Activated T-helper 1 cell treated with Interleukin-2 at 50 U/mL for 16 hours (primary cell): ENCODE results near the gene EPO.
"Not testable (repeated sequence)": the region's sequence is repeated elsewhere in the genome, so short reads cannot be mapped to it uniquely, and the experiment has no call there.

ENCODE experiments used
- DNase-seq: peaks from one replicate; pipeline ENCODE4 v3.0.0-alpha.2; 2020; ENCODE audit warnings: low read depth

The EPO gene

GRCh38 chr7:100705753-100706671, 14.3 kb upstream of the EPO start, which contains the start of gene POP7:
TSS of gene POP7 (plus strand) at chr7:100706121. CDS start at chr7:100706831, 710 bp downstream.
- DNase-seq, result peak; percentile 96

- no peak for DNase-seq
Observed at GRCh38 chr7:100706672-100707311, 13.5 kb upstream of the EPO start.

- DNase-seq, result no peak
Observed at GRCh38 chr7:100708395-100708794, 11.9 kb upstream of the EPO start.

DNA sequence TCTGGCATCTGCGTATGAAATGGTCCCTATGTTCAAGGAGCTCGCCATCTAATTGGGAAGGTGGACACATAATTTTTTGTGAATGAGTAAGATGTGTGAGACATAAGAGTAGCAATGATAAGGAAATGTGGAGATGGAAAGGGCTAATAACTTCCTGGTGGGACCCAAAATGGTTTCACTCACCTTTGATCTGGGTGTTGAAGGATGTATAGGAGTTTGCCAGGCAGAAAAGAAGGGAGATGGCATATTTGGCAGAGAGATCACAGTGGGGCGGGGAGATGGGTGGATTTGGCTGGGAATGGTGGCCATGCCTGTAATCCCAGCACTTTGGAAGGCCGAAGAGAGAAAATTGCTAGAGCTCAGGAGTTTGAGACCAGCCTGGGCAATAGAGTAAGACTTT, 9.8 kb upstream of the EPO start:
- no peak for DNase-seq

- DNase-seq, result no peak
Observed at GRCh38 chr7:100711369-100711768, 8.9 kb upstream of the EPO start.

DNA sequence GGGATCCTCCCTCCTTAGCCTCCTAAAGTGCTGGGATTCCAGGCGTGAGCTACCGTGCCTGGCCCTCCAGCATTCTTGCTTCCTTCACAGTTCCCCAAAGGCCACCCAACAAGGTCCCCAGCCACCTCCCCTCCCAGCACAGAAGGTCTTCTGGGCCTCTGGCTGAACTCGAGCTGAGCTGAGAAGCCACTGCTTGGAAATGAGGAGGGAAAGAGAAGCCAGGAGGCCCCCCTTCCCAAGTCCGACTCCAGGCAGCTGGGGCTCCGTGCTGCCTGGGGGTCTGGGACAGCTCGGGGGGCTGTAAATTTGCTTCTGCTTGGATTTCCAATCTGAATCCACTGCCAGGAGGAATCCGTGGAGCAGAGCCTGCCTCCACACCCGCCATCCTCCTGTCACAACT, 5.5 kb upstream of the EPO start:
- no peak for DNase-seq

GRCh38 chr7:100717073-100717472, 3.2 kb upstream of the EPO start:
- not testable (repeated sequence) for DNase-seq

- DNase-seq, result no peak
Observed at GRCh38 chr7:100719523-100720278, 567 bp upstream of the EPO start.

- no peak for DNase-seq
Observed at GRCh38 chr7:100720671-100721504, 620 bp downstream of the EPO start.

DNA sequence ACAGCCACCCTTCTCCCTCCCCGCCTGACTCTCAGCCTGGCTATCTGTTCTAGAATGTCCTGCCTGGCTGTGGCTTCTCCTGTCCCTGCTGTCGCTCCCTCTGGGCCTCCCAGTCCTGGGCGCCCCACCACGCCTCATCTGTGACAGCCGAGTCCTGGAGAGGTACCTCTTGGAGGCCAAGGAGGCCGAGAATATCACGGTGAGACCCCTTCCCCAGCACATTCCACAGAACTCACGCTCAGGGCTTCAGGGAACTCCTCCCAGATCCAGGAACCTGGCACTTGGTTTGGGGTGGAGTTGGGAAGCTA, 1.2 kb downstream of the EPO start:
- DNase-seq, result no peak

- no peak for DNase-seq
Observed at GRCh38 chr7:100722480-100723212, 2.4 kb downstream of the EPO start.

DNA sequence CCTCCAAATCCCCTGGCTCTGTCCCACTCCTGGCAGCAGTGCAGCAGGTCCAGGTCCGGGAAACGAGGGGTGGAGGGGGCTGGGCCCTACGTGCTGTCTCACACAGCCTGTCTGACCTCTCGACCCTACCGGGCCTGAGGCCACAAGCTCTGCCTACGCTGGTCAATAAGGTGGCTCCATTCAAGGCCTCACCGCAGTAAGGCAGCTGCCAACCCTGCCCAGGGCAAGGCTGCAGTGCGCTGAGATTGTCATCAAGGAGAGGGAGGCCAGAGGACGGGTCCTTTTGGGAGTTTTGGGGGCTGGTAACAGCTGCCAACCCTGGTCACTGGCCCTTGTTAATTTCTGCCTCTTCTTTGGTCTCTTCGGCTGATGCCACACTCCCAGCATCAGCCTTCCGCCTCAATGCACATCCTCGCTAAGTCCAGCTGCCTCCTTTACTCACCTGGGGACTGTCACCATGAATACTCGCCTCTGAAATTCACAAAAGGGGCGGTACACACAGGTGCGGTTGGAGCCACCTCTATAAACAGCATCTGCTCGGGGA, 3.5 kb downstream of the EPO start:
- DNase-seq, result no peak

GRCh38 chr7:100724364-100724763, 4.1 kb downstream of the EPO start:
- not testable (repeated sequence) for DNase-seq

- no peak for DNase-seq
Observed at GRCh38 chr7:100726996-100727761, 6.9 kb downstream of the EPO start.

DNA sequence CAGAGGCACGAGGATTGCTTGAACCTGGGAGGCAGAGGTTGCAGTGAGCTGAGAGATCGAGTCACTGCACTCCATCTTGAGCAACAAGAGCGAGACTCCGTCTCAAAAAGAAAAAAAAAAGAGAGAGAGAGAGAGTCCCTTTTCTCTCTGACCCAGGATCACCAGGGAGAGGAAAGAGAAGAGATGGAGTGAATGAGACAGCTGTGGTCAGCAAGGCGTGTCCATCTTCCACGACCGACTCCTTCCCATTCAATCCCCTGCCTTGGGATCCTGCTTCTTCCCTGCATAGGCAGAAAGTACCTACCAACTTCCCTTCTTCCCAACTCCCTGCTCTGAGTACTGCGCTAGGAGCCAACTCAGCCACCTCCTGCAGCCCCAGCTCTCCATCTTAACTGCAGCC, 7.9 kb downstream of the EPO start:
- no peak for DNase-seq

DNA sequence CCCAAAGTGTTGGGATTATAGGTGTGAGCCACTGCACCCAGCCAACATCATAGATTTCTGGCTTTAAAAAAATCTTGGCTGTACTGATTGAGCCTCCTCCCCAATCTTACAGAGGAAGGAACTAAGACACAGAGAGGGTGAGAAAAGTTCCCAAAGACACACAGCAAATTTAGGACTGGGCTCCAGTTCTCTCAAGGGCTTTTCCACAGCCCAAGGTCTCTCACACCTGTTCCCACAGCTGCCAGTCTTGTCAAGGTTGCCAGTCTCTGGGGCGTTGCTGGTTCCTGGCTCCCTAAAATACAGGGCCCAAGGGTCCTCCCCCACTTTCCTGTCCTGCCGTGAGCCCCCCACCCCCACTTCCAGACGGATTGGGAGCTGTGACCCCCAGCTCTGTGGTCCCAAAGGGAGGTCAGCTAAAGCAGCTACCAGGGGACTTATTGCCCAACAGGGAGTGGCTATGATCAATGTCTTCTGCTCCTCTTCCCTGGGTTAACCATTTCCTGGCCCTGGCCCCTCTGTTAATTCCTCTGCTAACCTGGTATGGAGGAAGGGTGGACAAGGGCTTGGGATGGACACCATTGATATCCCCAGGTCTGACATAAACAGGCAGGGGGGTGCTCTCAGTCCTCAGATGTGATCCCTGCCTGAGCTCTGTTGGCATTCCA, 10.0 kb downstream of the EPO start:
- DNase-seq, result no peak

DNA sequence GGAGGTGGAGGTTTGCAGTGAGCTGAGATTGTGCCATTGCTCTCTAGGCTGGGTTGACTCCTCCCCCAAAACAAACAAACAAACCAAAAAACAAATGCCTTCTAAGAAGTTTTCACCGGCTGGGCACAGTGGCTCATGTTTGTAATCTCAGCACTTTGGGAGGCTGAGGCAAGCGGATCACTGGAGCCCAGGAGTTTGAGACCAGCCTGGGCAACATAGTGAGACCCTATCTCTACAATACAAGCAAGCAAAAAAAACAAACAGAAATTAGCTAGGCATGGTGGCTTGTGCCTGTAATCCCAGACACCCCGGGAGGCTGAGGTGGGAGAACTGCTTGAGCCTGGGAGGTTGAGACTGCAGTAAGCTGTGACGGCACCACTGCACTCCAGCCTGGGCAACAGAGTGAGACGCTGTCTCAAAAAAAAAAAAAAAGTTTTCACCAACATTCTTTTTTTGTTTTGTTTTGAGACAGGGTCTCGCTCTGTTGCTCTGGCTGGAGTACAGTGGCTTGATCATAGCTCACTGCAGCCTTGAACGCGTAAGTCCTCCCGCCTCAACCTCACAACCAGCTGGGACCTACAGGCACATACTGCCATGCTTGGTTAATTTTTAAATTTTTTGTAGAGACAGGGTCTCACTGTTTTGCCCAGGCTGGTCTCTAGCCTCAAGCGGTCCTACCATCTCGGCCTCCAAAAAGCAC, 11.8 kb downstream of the EPO start:
- no peak for DNase-seq

GRCh38 chr7:100735730-100736129, 15.5 kb downstream of the EPO start:
- no peak for DNase-seq

- DNase-seq, result no peak
Observed at GRCh38 chr7:100736671-100737070, 16.4 kb downstream of the EPO start.
